Astrocyte (in vitro differentiated cells and primary cell): ENCODE data around the gene CHST15. TPM values are rescaled to one million over a fixed set of nuclear protein-coding genes. Genes with fewer than 3 reads are reported as not detected.

Experiments used
- DNase-seq: peaks from one replicate; pipeline ENCODE4 v3.0.0-alpha.2; 2010; ENCODE audit warnings: low read depth
- FAIRE-seq: peaks from 2 replicates; lab custom pipeline; 2011; peaks lifted over from hg19 to GRCh38; lab: Jason Lieb, UNC
- H2AFZ ChIP-seq: 2 replicates; pipeline ENCODE4 v1.6.0; 2012; ENCODE audit warnings: low read depth, low read length, inconsistent platforms
- H3K27ac ChIP-seq: 2 replicates; pipeline ENCODE4 v1.5.1; 2011; ENCODE audit warnings: low read depth, low read length, inconsistent platforms
- H3K27me3 ChIP-seq: 2 replicates; pipeline ENCODE4 v1.6.0; 2011; ENCODE audit warnings: low read length, inconsistent platforms; ENCODE audit not compliant: insufficient read depth
- H3K36me3 ChIP-seq: 2 replicates; pipeline ENCODE4 v1.5.1; 2011; ENCODE audit warnings: low read length, inconsistent platforms; ENCODE audit not compliant: insufficient read depth
- H3K4me1 ChIP-seq: 2 replicates; pipeline ENCODE4 v1.5.1; 2011; ENCODE audit warnings: low read length, inconsistent platforms; ENCODE audit not compliant: insufficient read depth
- H3K4me2 ChIP-seq: 2 replicates; pipeline ENCODE4 v1.6.0; 2012; ENCODE audit warnings: low read length, inconsistent platforms
- H3K4me3 ChIP-seq: 2 replicates; pipeline ENCODE4 v1.5.1; 2011; ENCODE audit warnings: low read depth, mild to moderate bottlenecking, low read length, inconsistent platforms; ENCODE audit not compliant: insufficient read depth
- H3K79me2 ChIP-seq: 2 replicates; pipeline ENCODE4 v1.6.0; 2012; ENCODE audit warnings: mild to moderate bottlenecking, low read length, inconsistent platforms; ENCODE audit not compliant: insufficient read depth
- H3K9ac ChIP-seq: 2 replicates; pipeline ENCODE4 v1.6.0; 2012; ENCODE audit warnings: mild to moderate bottlenecking, low read length, inconsistent platforms
- H3K9me3 ChIP-seq: 2 replicates; pipeline ENCODE4 v1.5.1; 2012; ENCODE audit warnings: low read depth, mild to moderate bottlenecking, low read length, inconsistent platforms; ENCODE audit not compliant: insufficient read depth
- H4K20me1 ChIP-seq: 2 replicates; pipeline ENCODE4 v1.6.0; 2012; ENCODE audit warnings: low read length, inconsistent platforms; ENCODE audit not compliant: insufficient read depth
- H3K27ac Mint-ChIP-seq: one replicate; pipeline ENCODE4 v1.8.0; 2021; ENCODE audit warnings: mild to moderate bottlenecking, mixed read lengths; ENCODE audit not compliant: unreplicated experiment
- H3K27me3 Mint-ChIP-seq: one replicate; pipeline ENCODE4 v1.8.0; 2021; ENCODE audit warnings: low read depth, mixed read lengths; ENCODE audit not compliant: unreplicated experiment
- H3K36me3 Mint-ChIP-seq: one replicate; pipeline ENCODE4 v1.8.0; 2021; ENCODE audit warnings: low read depth, mixed read lengths; ENCODE audit not compliant: unreplicated experiment
- H3K4me1 Mint-ChIP-seq: one replicate; pipeline ENCODE4 v1.8.0; 2021; ENCODE audit warnings: low read depth, mixed read lengths; ENCODE audit not compliant: unreplicated experiment
- H3K4me3 Mint-ChIP-seq: one replicate; pipeline ENCODE4 v1.8.0; 2021; ENCODE audit warnings: mild to moderate bottlenecking, moderate library complexity, mixed read lengths; ENCODE audit not compliant: unreplicated experiment
- H3K9me3 Mint-ChIP-seq: one replicate; pipeline ENCODE4 v1.8.0; 2021; ENCODE audit warnings: mild to moderate bottlenecking, mixed read lengths; ENCODE audit not compliant: unreplicated experiment
- CTCF ChIP-seq: IDR thresholded peaks from 2 replicates; pipeline ENCODE4 v1.5.1; 2011; ENCODE audit warnings: low read depth, mild to moderate bottlenecking, inconsistent platforms, low read length, moderate library complexity; ENCODE audit not compliant: insufficient read depth
- EZH2 ChIP-seq: IDR thresholded peaks from 2 replicates; pipeline ENCODE4 v1.6.1; 2012; ENCODE audit warnings: mild to moderate bottlenecking, low read length, inconsistent platforms; ENCODE audit not compliant: insufficient read depth
- total RNA-seq: library from RNA; stranded (reverse); gene quantifications from 2 replicates; pipeline ENCODE4 v1.2.1, GENCODE V29; 2021

Gene CHST15
- total RNA-seq, 1 donor from 2014 or later = 20.6 TPM

- peaks cover 6% of the 10 kb centered on the region for H3K4me1 ChIP-seq
- no peaks in the 10 kb centered on the region for H3K36me3 Mint-ChIP-seq
- H3K27me3 Mint-ChIP-seq = peaks cover 12% of the 10 kb centered on the region
- H3K9me3 ChIP-seq = no peaks in the 10 kb centered on the region
- H3K4me1 Mint-ChIP-seq = peaks cover 4% of the 10 kb centered on the region
- H3K27ac ChIP-seq = no peak overlapping the region
- H3K36me3 ChIP-seq = no peaks in the 10 kb centered on the region
- no peaks in the 10 kb centered on the region for H4K20me1 ChIP-seq
- peaks cover 2% of the 10 kb centered on the region for H3K9me3 Mint-ChIP-seq
- DNase-seq (no peak), FAIRE-seq (no peak)
- H3K27ac Mint-ChIP-seq = no peak overlapping the region
- H3K9ac ChIP-seq = no peak overlapping the region
- H3K27me3 ChIP-seq = peaks cover 3% of the 10 kb centered on the region
- H2AFZ ChIP-seq = no peak overlapping the region
- H3K4me3 Mint-ChIP-seq = no peak overlapping the region
- no peak for TF ChIP-seq EZH2
- no peak for TF ChIP-seq CTCF
- no peaks in the 10 kb centered on the region for H3K79me2 ChIP-seq
- no peak overlapping the region for H3K4me3 ChIP-seq
- H3K4me2 ChIP-seq = no peak overlapping the region
These were observed 30.8 kb upstream of the CHST15 start for GRCh38 chr10:124124123-124124768.

- H3K27ac Mint-ChIP-seq = no peak overlapping the region
- Histone ChIP-seq H3K9ac (no peak overlapping the region), H4K20me1 (no peaks in the 10 kb centered on the region), H3K4me2 (peak overlapping the region; percentile 39), H3K4me3 (no peak overlapping the region), H2AFZ (no peak overlapping the region), H3K27ac (no peak overlapping the region), H3K9me3 (no peaks in the 10 kb centered on the region), H3K4me1 (peaks cover 6% of the 10 kb centered on the region), H3K36me3 (no peaks in the 10 kb centered on the region), H3K79me2 (no peaks in the 10 kb centered on the region), H3K27me3 (peaks cover 3% of the 10 kb centered on the region)
- peaks cover 18% of the 10 kb centered on the region for H3K27me3 Mint-ChIP-seq
- H3K4me3 Mint-ChIP-seq = no peak overlapping the region
- peaks cover 2% of the 10 kb centered on the region for H3K9me3 Mint-ChIP-seq
- no peaks in the 10 kb centered on the region for H3K36me3 Mint-ChIP-seq
- peaks cover 4% of the 10 kb centered on the region for H3K4me1 Mint-ChIP-seq
- TF ChIP-seq EZH2 = no peak
- TF ChIP-seq CTCF = no peak
- DNase-seq (peak; percentile 66), FAIRE-seq (no peak)
These were observed 29.8 kb upstream of the CHST15 start for GRCh38 chr10:124123156-124123555.

- no peak for FAIRE-seq
- peaks cover 3% of the 10 kb centered on the region for H3K27me3 ChIP-seq
- no peak for TF ChIP-seq CTCF
- no peak for TF ChIP-seq EZH2
- H3K79me2 ChIP-seq = no peaks in the 10 kb centered on the region
- no peak overlapping the region for H2AFZ ChIP-seq
- Mint-ChIP-seq H3K4me3 (no peak overlapping the region), H3K4me1 (peaks cover 4% of the 10 kb centered on the region), H3K36me3 (no peaks in the 10 kb centered on the region), H3K27me3 (peaks cover 17% of the 10 kb centered on the region), H3K27ac (no peak overlapping the region), H3K9me3 (peaks cover under 1% of the 10 kb centered on the region)
- no peak overlapping the region for H3K4me3 ChIP-seq
- peaks cover 6% of the 10 kb centered on the region for H3K4me1 ChIP-seq
- H3K4me2 ChIP-seq = no peak overlapping the region
- no peak for DNase-seq
- H3K27ac ChIP-seq = no peak overlapping the region
- H4K20me1 ChIP-seq = no peaks in the 10 kb centered on the region
- H3K9me3 ChIP-seq = no peaks in the 10 kb centered on the region
- H3K9ac ChIP-seq = no peak overlapping the region
- H3K36me3 ChIP-seq = no peaks in the 10 kb centered on the region
These were observed 28.8 kb upstream of the CHST15 start for GRCh38 chr10:124122211-124122610.
